Neuron (in vitro differentiated cells): ENCODE data around the gene GJA3.
A peak's percentile ranks its signal among the peaks of the same experiment; 100 is the strongest.

Source experiments
- H2AFZ ChIP-seq: one replicate; pipeline ENCODE4 v1.6.1; 2013; ENCODE audit warnings: low read depth, mild to moderate bottlenecking, inconsistent platforms, low read length, moderate library complexity
- H3K27me3 ChIP-seq: one replicate; pipeline ENCODE4 v1.6.1; 2013; ENCODE audit warnings: low read length; ENCODE audit not compliant: insufficient read depth
- H3K36me3 ChIP-seq: one replicate; pipeline ENCODE4 v1.6.1; 2013; ENCODE audit warnings: low read length; ENCODE audit not compliant: insufficient read depth
- H3K4me1 ChIP-seq: one replicate; pipeline ENCODE4 v1.6.1; 2013; ENCODE audit warnings: low read length; ENCODE audit not compliant: insufficient read depth
- H3K4me3 ChIP-seq: 2 replicates; pipeline ENCODE4 v1.5.1; 2013; ENCODE audit warnings: mild to moderate bottlenecking, low read length, moderate library complexity
- H3K9me3 ChIP-seq: one replicate; pipeline ENCODE4 v1.6.1; 2013; ENCODE audit warnings: low read length

Gene GJA3

GRCh38 chr13:20160306-20161274 is at the start of gene GJA3:
Gene GJA3 (minus strand): TSS chr13:20161052. CDS start chr13:20143288, 17,764 bp downstream.
- Histone ChIP-seq H3K9me3 (peaks cover 5% of the 10 kb centered on the region), H2AFZ (peak within 1 kb of the TSS; percentile 91), H3K4me1 (peaks cover 8% of the 10 kb centered on the region), H3K36me3 (no peaks in the 10 kb centered on the region), H3K4me3 (peak within 1 kb of the TSS; percentile 33), H3K27me3 (peaks cover 57% of the 10 kb centered on the region)

- no peak overlapping the region for H3K4me3 ChIP-seq
- H2AFZ ChIP-seq, result no peak overlapping the region
- H3K9me3 ChIP-seq, result no peaks in the 10 kb centered on the region
- no peaks in the 10 kb centered on the region for H3K4me1 ChIP-seq
- H3K36me3 ChIP-seq, result no peaks in the 10 kb centered on the region
- H3K27me3 ChIP-seq, result peaks cover 6% of the 10 kb centered on the region
Measured at GRCh38 chr13:20209948-20210347, 49.1 kb upstream of the GJA3 start.

GRCh38 chr13:20206698-20207235 is 45.9 kb upstream of the GJA3 start:
- Histone ChIP-seq H3K4me3 (no peak overlapping the region), H3K9me3 (no peaks in the 10 kb centered on the region), H3K4me1 (no peaks in the 10 kb centered on the region), H2AFZ (no peak overlapping the region), H3K27me3 (peaks cover 6% of the 10 kb centered on the region), H3K36me3 (no peaks in the 10 kb centered on the region)

GRCh38 chr13:20206065-20206697 is 45.3 kb upstream of the GJA3 start:
- no peaks in the 10 kb centered on the region for H3K4me1 ChIP-seq
- no peaks in the 10 kb centered on the region for H3K9me3 ChIP-seq

GRCh38 chr13:20198781-20199180 is 37.9 kb upstream of the GJA3 start:
- Histone ChIP-seq H3K36me3 (no peaks in the 10 kb centered on the region), H3K27me3 (peaks cover 28% of the 10 kb centered on the region), H3K4me1 (peaks cover under 1% of the 10 kb centered on the region), H3K9me3 (no peaks in the 10 kb centered on the region), H2AFZ (no peak overlapping the region), H3K4me3 (no peak overlapping the region)

More at GRCh38 chr13:20206065-20206697, 45.3 kb upstream of the GJA3 start:
- H3K4me3 ChIP-seq, result no peak overlapping the region
- H2AFZ ChIP-seq, result no peak overlapping the region
- no peaks in the 10 kb centered on the region for H3K36me3 ChIP-seq
- peaks cover 6% of the 10 kb centered on the region for H3K27me3 ChIP-seq

- Histone ChIP-seq H3K9me3 (no peaks in the 10 kb centered on the region), H3K4me3 (no peak overlapping the region), H2AFZ (no peak overlapping the region), H3K4me1 (peaks cover 5% of the 10 kb centered on the region), H3K36me3 (no peaks in the 10 kb centered on the region), H3K27me3 (peaks cover 35% of the 10 kb centered on the region)
Measured at GRCh38 chr13:20197361-20197834, 36.5 kb upstream of the GJA3 start.

- no peak overlapping the region for H2AFZ ChIP-seq
- H3K4me3 ChIP-seq, result no peak overlapping the region
- H3K4me1 ChIP-seq, result peaks cover 12% of the 10 kb centered on the region
- no peaks in the 10 kb centered on the region for H3K9me3 ChIP-seq
- peaks cover 51% of the 10 kb centered on the region for H3K27me3 ChIP-seq
- no peaks in the 10 kb centered on the region for H3K36me3 ChIP-seq
Measured at GRCh38 chr13:20195801-20196200, 34.9 kb upstream of the GJA3 start.

DNA sequence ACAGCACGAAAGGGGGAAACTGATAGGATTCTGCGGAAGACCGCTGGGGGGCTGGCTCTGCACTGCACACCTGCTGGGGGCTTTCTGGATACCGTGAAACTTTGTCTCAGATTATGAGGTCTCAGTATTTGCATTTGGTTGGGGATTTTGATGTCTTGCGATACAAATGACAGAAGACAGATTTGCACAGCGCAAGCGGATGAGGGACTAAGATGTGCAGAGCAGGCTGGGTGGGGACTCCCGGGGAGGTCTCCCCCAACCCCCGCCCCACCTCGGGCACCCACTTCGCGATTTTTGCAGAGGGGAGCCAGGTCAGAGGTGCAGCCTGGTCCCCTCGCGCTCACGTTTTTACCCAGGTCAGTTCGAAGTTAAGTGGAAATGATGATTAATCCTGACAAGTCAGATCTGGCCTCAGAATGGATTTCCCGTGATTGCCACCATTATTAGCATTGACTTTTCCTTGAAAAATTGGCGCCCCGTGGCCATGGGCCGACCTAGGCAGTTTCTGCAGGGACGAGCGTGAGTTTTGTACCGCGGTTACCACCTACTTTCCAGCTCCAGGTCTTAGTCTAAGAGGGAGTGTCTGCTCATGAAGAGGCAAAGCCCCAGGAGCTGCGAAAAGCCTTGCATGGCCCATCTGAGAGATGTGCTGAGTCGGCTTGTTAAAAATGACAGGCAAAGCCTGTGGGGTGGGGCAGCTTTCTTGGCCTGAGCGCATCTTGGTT is 33.2 kb upstream of the GJA3 start:
- Histone ChIP-seq H3K27me3 (peaks cover 68% of the 10 kb centered on the region), H2AFZ (no peak overlapping the region), H3K4me3 (no peak overlapping the region), H3K36me3 (no peaks in the 10 kb centered on the region), H3K9me3 (no peaks in the 10 kb centered on the region), H3K4me1 (peaks cover 12% of the 10 kb centered on the region)

GRCh38 chr13:20193162-20193906 is 32.5 kb upstream of the GJA3 start:
- no peaks in the 10 kb centered on the region for H3K36me3 ChIP-seq
- H3K4me3 ChIP-seq, result no peak overlapping the region
- H2AFZ ChIP-seq, result peak overlapping the region; percentile 13
- H3K9me3 ChIP-seq, result no peaks in the 10 kb centered on the region
- H3K27me3 ChIP-seq, result peaks cover 75% of the 10 kb centered on the region
- H3K4me1 ChIP-seq, result peaks cover 12% of the 10 kb centered on the region

DNA sequence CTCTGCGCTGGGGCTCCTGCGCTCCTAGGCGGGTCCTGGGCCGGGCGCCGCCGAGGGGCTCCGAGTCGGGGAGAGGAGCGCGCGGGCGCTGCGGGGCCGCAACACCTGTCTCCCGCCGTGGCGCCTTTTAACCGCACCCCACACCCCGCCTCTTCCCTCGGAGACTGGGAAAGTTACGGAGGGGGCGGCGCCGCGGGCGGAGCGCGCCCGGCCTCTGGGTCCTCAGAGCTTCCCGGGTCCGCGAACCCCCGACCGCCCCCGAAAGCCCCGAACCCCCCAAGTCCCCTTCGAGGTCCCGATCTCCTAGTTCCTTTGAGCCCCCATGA is 31.9 kb upstream of the GJA3 start, which contains the start of gene GJB2:
GJB2 (minus strand) TSS at position 103 of the 326 bp plus-strand sequence. CDS start 3,357 bp downstream, outside the sequence.
- Histone ChIP-seq H3K4me3 (peak within 1 kb of the TSS; percentile 29), H3K9me3 (no peaks in the 10 kb centered on the region), H3K4me1 (peaks cover 12% of the 10 kb centered on the region), H3K36me3 (no peaks in the 10 kb centered on the region), H3K27me3 (peaks cover 75% of the 10 kb centered on the region), H2AFZ (peak within 1 kb of the TSS; percentile 13)

- H3K27me3 ChIP-seq, result peaks cover 72% of the 10 kb centered on the region
- H3K4me3 ChIP-seq, result peak overlapping the region; percentile 29
- H2AFZ ChIP-seq, result peak overlapping the region; percentile 13
- H3K9me3 ChIP-seq, result no peaks in the 10 kb centered on the region
- H3K4me1 ChIP-seq, result peaks cover 12% of the 10 kb centered on the region
- no peaks in the 10 kb centered on the region for H3K36me3 ChIP-seq
Measured at GRCh38 chr13:20192158-20192835, 31.4 kb upstream of the GJA3 start.
